HG03575 (cell line): ENCODE data around the gene EXOSC1.

Source experiments
- ATAC-seq: cut with Tn5 transposase; IDR thresholded peaks from one replicate; pipeline ENCODE4 v1.9.1; 2021; ENCODE audit not compliant: unreplicated experiment, insufficient number of reproducible peaks, low FRiP score; ENCODE audit errors: extremely low read depth

The EXOSC1 gene

DNA sequence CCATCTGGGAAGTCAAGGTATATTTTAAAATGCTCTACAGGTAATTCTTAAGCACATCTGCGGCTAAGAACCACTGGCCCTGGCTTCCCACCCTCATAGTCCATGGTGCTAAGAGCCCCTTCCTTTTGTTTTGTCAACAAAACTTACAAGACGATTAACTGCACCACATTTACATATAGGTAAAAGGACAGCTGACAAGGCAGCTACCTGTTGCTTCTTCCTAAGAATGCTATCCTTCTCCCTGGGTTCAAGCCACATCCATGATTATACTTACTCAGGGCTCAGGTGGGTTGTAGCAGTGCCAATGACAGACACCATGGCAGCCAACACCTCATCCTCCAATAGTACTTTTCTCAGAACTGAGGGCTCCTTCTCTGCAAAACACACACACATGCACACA, 16.5 kb upstream of the EXOSC1 start:
- no peak for ATAC-seq

DNA sequence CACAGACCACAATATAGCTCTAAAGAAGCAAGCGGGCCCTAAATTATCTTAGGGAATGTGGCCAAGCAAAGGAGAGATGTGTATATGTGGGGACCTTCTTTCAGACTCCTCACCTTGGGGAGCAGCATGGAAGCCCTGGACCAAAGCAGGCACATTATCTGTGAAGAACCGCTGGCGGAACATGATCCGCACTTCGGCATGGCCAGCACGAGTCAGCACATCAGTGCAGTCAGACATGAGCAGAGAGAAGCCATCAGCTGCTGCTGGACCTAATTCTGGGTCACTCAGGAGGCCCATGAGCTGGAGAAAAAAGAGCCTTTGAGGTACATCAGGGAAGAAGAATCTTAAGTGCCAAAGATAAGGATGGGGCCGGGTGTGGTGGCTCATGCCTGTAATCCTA, 14.1 kb upstream of the EXOSC1 start:
- ATAC-seq: no peak

DNA sequence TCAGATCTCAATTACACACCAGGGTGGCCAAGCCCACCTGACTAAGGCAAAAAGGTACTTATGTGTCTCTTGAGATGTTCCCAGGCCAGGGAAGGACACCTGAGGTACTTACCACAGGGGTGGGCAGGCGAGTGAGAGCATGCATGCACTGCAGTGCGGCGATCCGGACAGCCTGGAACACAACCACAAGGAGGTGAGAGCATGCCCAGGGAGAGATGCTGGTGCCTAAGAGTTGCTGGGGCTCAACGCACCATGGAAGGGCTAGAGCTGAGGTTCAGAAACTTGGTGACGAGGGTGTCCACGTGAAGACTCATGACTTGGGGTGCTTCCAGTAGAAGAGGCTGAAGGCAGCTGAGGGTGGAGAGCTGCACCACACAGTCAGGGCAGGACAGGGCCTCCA, 13.3 kb upstream of the EXOSC1 start:
- no peak for ATAC-seq

DNA sequence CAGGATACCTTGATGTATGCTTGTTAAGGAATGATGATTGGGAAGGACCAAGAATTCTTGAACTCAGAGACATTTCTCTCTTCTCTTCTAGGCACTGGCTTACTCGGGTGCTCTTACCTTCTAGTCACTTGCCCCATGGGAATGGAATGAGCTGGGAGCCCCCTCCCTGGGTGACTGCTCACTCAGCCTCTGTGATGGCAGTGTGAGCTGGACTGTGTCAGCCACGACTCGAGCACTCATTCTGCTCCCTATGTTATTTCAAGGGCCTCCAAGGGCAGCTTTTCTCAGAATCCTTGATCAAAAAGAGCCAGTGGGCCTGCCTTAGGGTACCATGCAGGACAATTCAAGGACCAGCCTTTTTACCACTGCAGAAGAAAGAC, 10.9 kb upstream of the EXOSC1 start:
- ATAC-seq: no peak

DNA sequence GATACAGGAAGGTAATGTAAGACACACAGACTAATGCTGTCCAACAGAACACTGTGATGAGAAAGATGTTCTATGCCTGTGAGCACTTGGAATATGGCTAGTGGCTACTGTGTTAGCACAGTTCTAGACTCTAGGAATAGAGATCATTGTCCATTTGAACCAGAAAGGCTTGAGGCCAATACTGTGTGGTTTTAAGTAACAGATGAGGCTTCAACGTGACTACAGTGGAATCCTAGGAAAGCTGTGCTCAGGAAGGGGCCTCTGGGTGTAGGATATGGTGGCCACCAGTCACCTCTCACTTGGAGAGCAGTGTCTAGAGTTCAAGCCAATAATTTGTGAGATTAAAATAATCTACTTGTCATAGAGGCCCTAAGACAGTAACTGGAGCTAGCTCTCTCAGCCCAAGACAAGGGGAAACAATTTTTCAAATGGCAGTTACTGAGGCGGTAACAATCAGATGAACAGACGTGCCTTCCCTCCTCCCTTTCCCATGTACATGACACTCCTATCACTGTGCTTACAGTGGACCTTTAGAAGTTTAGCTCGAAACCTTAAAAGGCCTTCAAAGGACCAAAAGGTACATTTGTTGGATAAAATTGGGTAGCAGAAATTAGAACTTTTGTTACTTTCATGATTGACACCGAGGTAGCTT, 10.4 kb upstream of the EXOSC1 start:
- ATAC-seq: no peak

DNA sequence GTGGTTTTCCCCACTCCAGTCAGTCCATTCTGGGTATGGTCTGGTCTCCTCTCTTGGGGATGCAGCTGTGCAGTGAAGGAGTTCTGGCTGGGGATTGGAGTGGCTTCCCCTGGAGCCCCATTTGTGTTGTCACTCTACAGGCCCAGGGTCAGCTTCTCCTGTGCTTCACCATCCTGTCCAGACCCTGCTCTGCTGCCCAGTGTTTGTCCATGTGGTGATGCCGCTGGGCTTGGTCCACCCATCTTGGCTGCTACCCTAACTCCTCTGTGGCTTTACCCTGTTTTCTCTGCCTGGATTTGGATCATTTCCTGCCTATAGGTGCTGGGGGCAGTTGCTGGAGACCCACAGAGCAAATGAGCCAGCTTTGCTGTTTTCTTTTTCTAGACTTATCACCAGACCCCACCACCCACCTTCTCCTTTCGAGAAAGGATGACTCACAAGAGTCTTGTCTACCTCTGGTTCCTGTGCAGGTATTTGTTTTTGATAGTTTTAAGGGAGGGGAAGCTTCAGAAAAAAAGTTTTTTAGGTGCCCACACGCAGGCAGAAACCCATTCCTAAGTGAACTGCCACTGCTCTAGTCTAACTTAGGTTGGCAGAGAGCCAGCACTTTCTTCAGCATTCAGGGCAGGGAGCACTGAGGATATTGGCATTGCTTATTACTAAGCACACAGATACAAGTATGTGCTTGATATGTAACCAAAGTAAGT, 8.7 kb upstream of the EXOSC1 start:
- ATAC-seq: no peak

DNA sequence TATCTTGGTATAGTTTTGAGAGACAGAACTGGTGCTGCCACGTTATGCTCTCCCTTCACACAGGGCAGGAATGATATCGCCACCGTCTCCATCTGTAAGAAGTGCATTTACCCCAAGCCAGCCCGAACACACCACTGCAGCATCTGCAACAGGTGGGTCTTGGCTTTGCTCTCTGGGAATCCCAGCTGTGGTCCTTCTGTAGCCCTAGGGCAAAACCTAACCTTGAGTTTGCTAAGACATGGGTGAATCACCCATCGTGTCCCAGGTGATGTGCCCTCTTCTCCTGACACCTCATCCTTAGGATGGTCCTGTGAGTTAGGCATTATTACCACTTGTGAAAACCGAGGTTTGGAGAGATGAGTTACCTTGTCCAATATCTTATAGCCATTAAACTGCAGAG, 6.5 kb upstream of the EXOSC1 start:
- ATAC-seq: no peak

DNA sequence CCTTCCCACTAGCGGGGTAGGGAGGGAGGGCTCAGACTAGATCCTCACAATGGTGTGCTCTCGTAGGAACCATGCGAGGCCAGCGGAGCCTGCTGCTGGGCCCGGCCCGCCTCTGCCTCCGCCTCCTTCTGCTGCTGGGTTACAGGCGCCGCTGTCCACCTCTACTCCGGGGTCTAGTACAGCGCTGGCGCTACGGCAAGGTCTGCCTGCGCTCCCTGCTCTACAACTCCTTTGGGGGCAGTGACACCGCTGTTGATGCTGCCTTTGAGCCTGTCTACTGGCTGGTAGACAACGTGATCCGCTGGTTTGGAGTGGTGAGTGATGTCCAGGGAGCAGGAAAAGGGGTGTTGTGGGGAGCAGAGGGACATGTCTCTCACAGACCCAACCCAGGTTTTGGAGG, 5.8 kb upstream of the EXOSC1 start:
- no peak for ATAC-seq

DNA sequence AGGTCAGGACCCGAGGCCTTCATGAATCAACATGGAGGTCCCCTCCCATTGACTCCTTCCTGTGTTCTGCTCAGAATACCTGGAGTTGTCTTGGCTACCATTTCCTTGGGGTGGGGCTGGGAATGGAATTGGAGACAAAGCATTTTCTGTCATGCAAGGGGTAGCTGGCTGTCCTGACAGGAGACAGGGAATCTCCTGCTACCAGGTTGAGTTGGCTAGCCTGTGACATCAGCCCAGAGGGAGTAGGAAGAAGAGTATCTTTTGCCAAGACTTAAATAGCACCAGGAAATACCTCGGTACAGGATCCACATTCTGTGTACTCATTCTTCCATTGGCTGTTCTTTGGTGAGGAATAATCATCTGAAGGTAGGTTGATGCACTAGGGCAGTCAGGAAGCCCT, 5.0 kb upstream of the EXOSC1 start:
- no peak for ATAC-seq

DNA sequence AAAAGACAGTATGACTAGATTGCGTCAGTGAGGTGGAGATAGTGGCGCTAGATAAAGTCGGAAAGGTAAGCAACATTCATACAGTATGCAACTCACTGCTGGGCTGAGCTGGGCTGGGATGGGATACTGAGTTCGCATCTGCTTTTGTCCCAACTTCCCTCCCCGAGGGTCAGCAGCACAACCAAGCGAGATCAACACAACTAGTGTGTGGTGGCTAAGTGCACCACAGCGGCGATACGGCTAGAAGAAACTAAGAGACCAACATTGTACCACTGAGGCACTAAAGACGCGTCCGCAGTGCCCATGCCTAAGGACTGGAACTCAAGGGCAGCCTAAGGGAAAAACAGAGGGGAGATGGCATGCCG, 467 bp downstream of the EXOSC1 start:
- no peak for ATAC-seq

DNA sequence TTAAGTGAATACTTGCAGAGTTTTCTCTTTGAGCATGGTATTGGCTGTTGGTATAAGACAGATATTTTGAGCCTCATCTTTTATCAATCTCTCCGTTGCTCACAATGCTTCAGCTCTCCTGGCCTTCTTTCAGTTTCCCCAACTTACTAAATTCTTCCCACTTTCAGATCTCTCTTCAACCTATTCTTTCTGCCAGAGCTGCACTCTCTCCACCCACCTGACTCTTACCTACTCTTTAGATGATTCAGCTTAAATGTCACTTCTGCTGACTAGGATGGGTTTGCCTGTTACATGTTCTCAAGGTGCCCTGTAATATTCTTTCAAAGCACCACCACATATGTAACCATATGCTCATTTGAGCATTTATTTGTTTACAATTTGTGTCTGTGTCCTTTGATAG, 1.6 kb downstream of the EXOSC1 start:
- no peak for ATAC-seq

DNA sequence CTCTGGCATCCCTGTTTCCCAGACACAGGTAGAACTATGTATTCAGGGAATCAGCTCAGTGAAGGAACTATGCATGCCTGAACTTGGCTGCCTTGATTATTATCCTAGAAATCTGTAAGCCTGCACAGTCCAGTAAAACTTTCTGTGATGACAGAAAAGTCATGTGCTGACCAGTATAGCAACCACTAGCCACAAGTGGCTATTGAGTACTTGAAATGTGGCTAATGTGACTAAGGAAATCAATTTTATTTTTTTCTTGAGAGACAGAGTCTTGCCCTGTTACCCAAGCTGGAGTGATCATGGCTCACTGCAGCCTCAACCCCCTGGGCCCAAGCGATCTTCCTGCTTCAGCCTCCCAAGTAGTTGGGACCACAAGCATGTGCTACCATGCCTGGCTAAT, 3.5 kb downstream of the EXOSC1 start:
- ATAC-seq: no peak

DNA sequence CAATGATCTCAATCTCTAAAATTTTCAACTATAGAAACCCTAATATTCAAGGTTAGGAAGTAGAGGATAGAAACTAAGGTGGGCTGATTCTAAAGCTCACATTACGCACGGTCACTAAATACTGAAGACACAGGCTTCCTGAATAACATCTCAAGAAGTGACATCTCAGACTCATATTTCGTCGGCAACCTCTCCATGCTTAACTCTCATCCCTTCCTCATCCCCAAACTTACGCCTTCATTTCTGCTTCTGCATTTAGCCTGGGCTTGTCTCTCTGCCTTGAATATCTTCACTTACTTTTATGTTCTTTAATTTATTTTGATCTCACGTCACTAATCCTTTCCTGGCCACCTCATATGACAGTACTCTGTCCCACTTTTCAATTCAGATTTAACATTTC, 10.6 kb downstream of the EXOSC1 start:
- ATAC-seq: no peak

DNA sequence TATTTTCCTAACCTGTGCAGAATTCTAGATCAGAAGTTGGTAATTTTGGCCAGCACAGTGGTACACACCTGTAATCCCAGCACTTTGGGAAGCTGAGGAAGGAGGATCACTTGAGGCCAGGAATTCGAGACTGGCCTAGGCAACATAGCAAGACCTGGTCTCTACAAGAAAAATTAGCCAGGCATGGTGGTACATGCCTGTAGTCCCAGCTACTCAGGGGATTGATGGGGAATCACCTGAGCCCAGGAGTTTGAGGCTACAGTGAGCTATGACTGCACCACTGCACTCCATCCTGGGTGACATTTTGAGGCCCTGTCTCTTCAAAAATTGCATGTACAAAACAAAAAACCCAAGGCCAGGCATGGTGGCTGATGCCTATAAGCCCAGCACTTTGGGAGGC, 11.2 kb downstream of the EXOSC1 start:
- no peak for ATAC-seq

DNA sequence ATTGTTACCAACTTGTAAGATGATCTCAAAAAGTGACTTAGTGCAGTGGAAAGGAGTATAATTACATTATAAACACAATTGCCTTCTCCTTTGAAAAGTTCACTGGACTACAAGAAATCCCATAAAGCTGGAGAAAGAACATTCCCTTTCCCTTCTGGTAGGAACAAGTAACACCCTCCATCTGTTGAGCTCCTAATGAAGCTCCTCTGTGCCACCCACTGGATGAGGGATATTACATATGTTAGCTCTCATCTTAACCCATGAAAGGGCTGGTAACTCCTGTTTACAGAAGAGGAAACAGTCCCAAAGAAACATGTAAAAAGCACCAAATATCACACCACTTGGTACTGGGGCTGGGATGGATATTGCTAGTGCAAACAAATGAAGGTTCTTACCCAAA, 11.8 kb downstream of the EXOSC1 start:
- ATAC-seq: no peak

DNA sequence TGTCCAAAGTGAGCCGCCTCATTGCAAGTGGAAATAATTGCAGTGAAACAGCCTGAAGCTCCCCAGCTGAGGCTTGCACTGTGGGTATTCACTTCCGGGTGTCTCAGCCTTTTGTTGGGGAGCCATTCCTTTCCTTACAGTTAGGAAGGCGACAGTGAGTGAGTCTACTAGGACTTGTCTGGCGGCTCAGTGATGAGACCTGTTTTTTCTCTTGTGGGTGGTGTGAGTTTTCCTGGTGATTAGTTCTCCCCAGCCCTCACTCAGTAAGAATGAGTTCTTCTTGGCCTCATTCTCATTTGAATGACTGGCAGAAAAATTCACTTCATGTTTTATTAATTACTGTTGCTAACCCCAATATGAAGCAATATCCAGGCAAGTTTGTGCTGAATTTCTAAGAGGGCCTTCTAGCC, 17.2 kb downstream of the EXOSC1 start:
- no peak for ATAC-seq

DNA sequence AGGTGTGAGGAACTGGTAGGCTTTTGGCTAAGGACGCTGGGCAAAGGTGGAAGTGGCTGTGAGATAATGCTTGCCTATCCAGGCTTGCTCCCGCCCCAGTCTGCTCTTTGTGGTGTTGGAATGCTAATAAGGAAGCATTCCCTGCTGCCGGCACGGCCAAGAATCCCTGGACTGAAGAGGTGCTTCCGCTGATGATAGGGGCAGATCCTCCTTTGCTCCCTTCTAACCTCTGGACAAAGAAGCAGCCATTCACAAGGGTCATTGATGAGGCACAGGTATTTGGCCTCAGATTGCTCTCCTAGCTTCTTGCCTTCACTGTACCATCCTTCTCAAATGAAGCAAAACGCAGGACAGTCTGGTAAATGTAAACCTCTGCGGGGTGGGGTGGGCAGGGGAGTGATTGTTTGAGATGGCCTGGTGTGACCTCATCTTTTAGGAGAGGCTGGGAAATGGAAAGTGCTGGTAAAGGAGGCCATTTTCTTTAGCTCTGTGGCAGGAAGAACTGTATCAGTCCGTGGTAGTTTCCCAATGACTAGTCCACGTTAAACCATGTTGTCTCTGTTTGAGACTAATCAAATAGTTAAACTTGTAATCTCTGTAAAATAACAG, 18.1 kb downstream of the EXOSC1 start:
- no peak for ATAC-seq

DNA sequence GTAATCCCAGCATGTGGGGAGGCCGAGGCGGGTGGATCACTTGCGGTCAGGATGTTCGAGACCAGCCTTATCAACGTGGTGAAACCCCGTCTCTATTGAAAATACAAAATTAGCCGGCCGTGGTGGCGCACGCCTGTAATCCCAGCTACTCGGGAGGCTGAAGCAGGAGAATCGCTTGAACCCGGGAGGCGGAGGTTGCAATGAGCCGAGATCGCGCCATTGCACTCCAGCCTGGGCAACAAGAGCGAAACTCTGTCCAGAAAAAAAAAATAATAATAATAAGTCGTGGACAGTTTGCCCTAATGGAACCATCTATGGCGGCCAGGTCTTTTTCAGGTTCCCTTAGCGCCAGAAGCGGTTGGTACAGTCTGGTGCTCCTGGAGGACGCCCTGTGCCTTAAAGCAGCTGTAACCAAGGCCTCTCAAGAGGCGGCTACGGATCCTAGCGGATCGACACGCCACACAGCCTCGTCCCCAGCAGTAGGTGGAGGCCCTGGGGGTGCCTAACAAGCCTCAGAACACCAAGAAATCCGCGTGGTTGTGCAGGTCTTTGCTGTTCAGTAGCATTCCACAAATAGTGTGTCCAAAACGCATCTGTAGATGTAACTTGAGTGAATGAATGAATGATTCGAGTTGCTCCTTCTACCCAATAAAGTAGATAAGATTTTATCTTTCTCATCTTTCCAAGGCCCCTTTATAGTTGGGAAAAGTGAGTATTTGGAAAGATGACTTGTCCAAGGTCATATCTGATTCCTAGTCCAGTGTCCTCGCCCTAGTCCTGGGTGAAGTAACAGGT, 18.8 kb downstream of the EXOSC1 start:
- ATAC-seq: no peak

DNA sequence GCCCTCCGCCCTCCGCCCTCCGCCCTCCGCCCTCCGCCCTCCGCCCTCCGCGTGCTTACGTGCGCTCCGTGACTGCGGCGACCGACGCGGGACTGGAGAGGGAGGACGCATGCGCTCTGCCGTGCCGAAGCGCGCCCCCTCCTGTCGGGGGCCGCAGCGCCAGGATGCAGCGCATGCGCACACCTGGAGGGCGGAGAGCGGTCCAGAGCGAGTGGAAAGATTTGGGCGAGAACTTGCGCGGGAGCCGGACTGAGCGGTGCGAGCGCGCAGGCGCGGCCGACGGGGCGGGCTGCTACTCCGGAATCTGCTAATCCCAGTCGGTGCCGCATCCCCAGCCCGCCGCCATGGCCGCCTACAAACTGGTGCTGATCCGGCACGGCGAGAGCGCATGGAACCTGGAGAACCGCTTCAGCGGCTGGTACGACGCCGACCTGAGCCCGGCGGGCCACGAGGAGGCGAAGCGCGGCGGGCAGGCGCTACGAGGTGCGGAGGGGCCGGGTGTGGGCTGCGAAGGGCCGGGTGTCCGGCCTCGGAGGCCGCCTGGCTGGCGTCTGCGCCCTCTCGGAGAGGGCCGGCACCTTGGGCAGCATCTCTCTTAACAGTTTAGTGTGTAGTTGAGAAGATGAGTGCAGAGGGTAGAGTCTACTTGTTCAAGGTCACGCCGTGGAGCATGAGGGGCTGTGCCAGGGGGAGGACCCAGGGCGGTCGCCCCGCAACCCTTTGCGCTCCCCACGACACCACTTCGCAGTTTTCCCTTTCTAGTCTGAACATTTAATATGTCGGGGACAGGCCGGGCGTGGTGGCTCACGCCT, 19.6 kb downstream of the EXOSC1 start, which contains the start of gene PGAM1:
Gene PGAM1 (plus strand): TSS at position 228 of the 812 bp plus-strand sequence. CDS start 117 bp downstream, at position 345.
- ATAC-seq: peak; percentile 53
